IgD-negative memory B cell (primary cell): ENCODE measurements around the gene TRIM44. TPM values are rescaled to one million over a fixed set of nuclear protein-coding genes. Genes with fewer than 3 reads are reported as not detected.

Source experiments
- polyA plus RNA-seq: library from polyadenylated mRNA; unstranded; fragments of 300-500 nt; fragmentation: Illumina TruSeq; gene quantifications from one replicate; pipeline ENCODE4 v1.2.3, GENCODE V29; 2021

TRIM44 gene
- polyA plus RNA-seq, 1 donor from 2014 or later = 42.0 TPM

Other genes with a start within 250 kb of the TRIM44 start
- not detected for gene SLC1A2, start 243.2 kb upstream of the TRIM44 start, polyA plus RNA-seq
- not detected for gene PAMR1, start 137.2 kb upstream of the TRIM44 start, polyA plus RNA-seq
- not detected for gene FJX1, start 44.3 kb upstream of the TRIM44 start, polyA plus RNA-seq